SK-N-SH (cell line): ENCODE data around the gene TXNDC16. TPM values are rescaled to one million over a fixed set of nuclear protein-coding genes. Genes with fewer than 3 reads are reported as not detected.

ENCODE experiments used
- CTCF ChIA-PET: fragments of 300-600, 350-600 bp; formaldehyde crosslinking; extraction: SDS; loops from one replicate; lab custom pipeline; 2021; lab: Yijun Ruan, JAX
- POLR2A ChIA-PET: fragments of 350-600 bp; sonication (Branson Sonifier 250); formaldehyde crosslinking; extraction: SDS; loops from one replicate; lab custom pipeline; 2020; ENCODE audit warnings: antibody characterized with exemption, inconsistent platforms; lab: Yijun Ruan, JAX
- DNase-seq: peaks from one replicate; pipeline ENCODE4 v3.0.0; 2012
- H2AFZ ChIP-seq: fragments of 200-600 bp; sonication (generic); 2 replicates; pipeline ENCODE4 v1.8.1; 2016; ENCODE audit warnings: antibody characterized with exemption, mild to moderate bottlenecking, low read depth
- H3F3A ChIP-seq: fragments of 200-600 bp; sonication (generic); replicated peaks from 2 replicates; pipeline ENCODE3; 2016; ENCODE audit warnings: antibody characterized with exemption, mild to moderate bottlenecking; ENCODE audit not compliant: insufficient read depth
- H3K27ac ChIP-seq, 2 experiments: fragments of 200-500 bp in 1 of 2; fragments of 200-600 bp in 1 of 2; sonication (Bioruptor generic) in 1 of 2; sonication (generic), shearing (Covaris generic) in 1 of 2; 2 replicates each; pipeline versions ENCODE4 v1.5.1 to v1.6.1; 2014 to 2016; ENCODE audit warnings: low read depth in 2 of 2, inconsistent platforms in 1 of 2, low read length in 1 of 2, mild to moderate bottlenecking in 1 of 2, mixed read lengths in 1 of 2
- H3K27me3 ChIP-seq: fragments of 200-600 bp; sonication (generic), shearing (Covaris generic); 2 replicates; pipeline ENCODE4 v1.6.1; 2016; ENCODE audit warnings: mixed run types; ENCODE audit not compliant: insufficient read depth
- H3K36me3 ChIP-seq, 2 experiments: fragments of 200-500 bp in 1 of 2; fragments of 200-600 bp in 1 of 2; sonication (Bioruptor generic) in 1 of 2; sonication (generic) in 1 of 2; replicated peaks in 1 of 2; 2 replicates each; pipeline versions ENCODE3 to v1.5.1; 2014 to 2016; ENCODE audit warnings: low read length in 1 of 2, mild to moderate bottlenecking in 1 of 2; ENCODE audit not compliant: insufficient read depth in 2 of 2, control insufficient read depth in 1 of 2
- H3K4me1 ChIP-seq, 2 experiments: fragments of 200-500 bp in 1 of 2; fragments of 200-600 bp in 1 of 2; sonication (Bioruptor generic) in 1 of 2; sonication (generic), shearing (Covaris generic) in 1 of 2; 2 replicates each; pipeline versions ENCODE4 v1.5.1 to v1.6.1; 2014 to 2016; ENCODE audit warnings: low read depth in 1 of 2, low read length in 1 of 2, mixed run types in 1 of 2; ENCODE audit not compliant: insufficient read depth in 2 of 2, control insufficient read depth in 1 of 2
- H3K4me2 ChIP-seq: fragments of 200-600 bp; sonication (generic), shearing (Covaris generic); 2 replicates; pipeline ENCODE4 v1.6.1; 2017; ENCODE audit warnings: mixed run types
- H3K4me3 ChIP-seq, 2 experiments: fragments of 200-500 bp in 1 of 2; fragments of 200-600 bp in 1 of 2; sonication (Bioruptor generic) in 1 of 2; sonication (generic), shearing (Covaris generic) in 1 of 2; 2 replicates each; pipeline versions ENCODE4 v1.5.1 to v1.8.1; 2014 to 2016; ENCODE audit warnings: low read depth in 2 of 2, inconsistent platforms in 1 of 2, low read length in 1 of 2, mild to moderate bottlenecking in 1 of 2, mixed read lengths in 1 of 2, moderate library complexity in 1 of 2
- H3K79me2 ChIP-seq: fragments of 200-600 bp; sonication (generic); 2 replicates; pipeline ENCODE4 v1.8.1; 2017; ENCODE audit warnings: mild to moderate bottlenecking; ENCODE audit not compliant: insufficient read depth
- H3K9ac ChIP-seq: fragments of 200-600 bp; sonication (generic); 2 replicates; pipeline ENCODE4 v1.6.1; 2017; ENCODE audit warnings: mixed run types
- H3K9me2 ChIP-seq: fragments of 200-600 bp; sonication (generic); 2 replicates; pipeline ENCODE4 v1.6.1; 2017; ENCODE audit warnings: mixed run types
- H3K9me3 ChIP-seq: fragments of 200-600 bp; sonication (generic); 2 replicates; pipeline ENCODE4 v1.6.1; 2017; ENCODE audit warnings: mixed run types, mild to moderate bottlenecking, moderate library complexity
- H4K20me1 ChIP-seq: fragments of 200-600 bp; sonication (generic); 2 replicates; pipeline ENCODE4 v1.6.1; 2017; ENCODE audit warnings: mild to moderate bottlenecking, mixed run types; ENCODE audit not compliant: insufficient read depth
- ELF1 ChIP-seq: IDR thresholded peaks from 2 replicates; pipeline ENCODE4 v1.4.0; 2012
- EP300 ChIP-seq, 2 experiments: IDR thresholded peaks; 2 replicates each; pipeline versions ENCODE4 v1.4.0 to v1.6.1; 2012; ENCODE audit warnings: borderline replicate concordance in 1 of 2, low read depth in 1 of 2, low read length in 1 of 2
- FOSL2 ChIP-seq: IDR thresholded peaks from 2 replicates; pipeline ENCODE4 v1.4.0; 2012; ENCODE audit warnings: low read depth, mild to moderate bottlenecking, moderate library complexity, borderline replicate concordance
- IRF3 ChIP-seq: fragments of 150-350 bp; IDR thresholded peaks from 2 replicates; pipeline ENCODE4 v1.6.1; 2016; ENCODE audit warnings: mild to moderate bottlenecking, low read depth, low read length
- JUND ChIP-seq: IDR thresholded peaks from 2 replicates; pipeline ENCODE4 v1.4.0; 2012
- MAX ChIP-seq: IDR thresholded peaks from 2 replicates; pipeline ENCODE4 v1.4.0; 2012; ENCODE audit warnings: low read depth
- MEF2A ChIP-seq: IDR thresholded peaks from 2 replicates; pipeline ENCODE4 v1.4.0; 2012; ENCODE audit warnings: low read depth, borderline replicate concordance
- NFIC ChIP-seq: IDR thresholded peaks from 2 replicates; pipeline ENCODE4 v1.4.0; 2012; ENCODE audit warnings: borderline replicate concordance
- NRF1 ChIP-seq: IDR thresholded peaks from 2 replicates; pipeline ENCODE4 v1.6.1; 2012; ENCODE audit warnings: low read depth, mild to moderate bottlenecking, low read length
- PBX3 ChIP-seq: IDR thresholded peaks from 2 replicates; pipeline ENCODE4; 2012
- POLR2AphosphoS5 ChIP-seq: IDR thresholded peaks from 2 replicates; pipeline ENCODE4 v1.6.1; 2012; ENCODE audit warnings: low read depth, low read length
- RCOR1 ChIP-seq: fragments of 150-350 bp; IDR thresholded peaks from 2 replicates; pipeline ENCODE4 v1.6.1; 2017; ENCODE audit warnings: antibody characterized with exemption, low read length
- RFX5 ChIP-seq: IDR thresholded peaks from 2 replicates; pipeline ENCODE4 v1.6.1; 2012; ENCODE audit warnings: mild to moderate bottlenecking, improper control_type of control experiment, low read length
- SIN3A ChIP-seq: IDR thresholded peaks from 2 replicates; pipeline ENCODE4 v1.6.1; 2012; ENCODE audit warnings: low read depth, mild to moderate bottlenecking, low read length, moderate library complexity, borderline replicate concordance
- TAF1 ChIP-seq: IDR thresholded peaks from 2 replicates; pipeline ENCODE4 v1.6.1; 2012; ENCODE audit warnings: low read depth, mild to moderate bottlenecking, low read length, moderate library complexity, borderline replicate concordance
- USF2 ChIP-seq: fragments of 150-350 bp; IDR thresholded peaks from 2 replicates; pipeline ENCODE4 v1.6.1; 2017; ENCODE audit warnings: antibody characterized with exemption, low read length, low read depth, borderline replicate concordance
- YY1 ChIP-seq: IDR thresholded peaks from 2 replicates; pipeline ENCODE4 v1.4.0; 2012; ENCODE audit warnings: low read depth, mild to moderate bottlenecking
- WGBS: methylation state at CpG from one replicate; pipeline ENCODE4 v1.1.6; 2017; ENCODE audit warnings: low lambda C conversion rate; 5-methylcytosine and 5-hydroxymethylcytosine counted together
- polyA plus RNA-seq, 3 experiments: library from polyadenylated mRNA; depleted of rRNA; stranded (reverse); fragments of >200 nt; gene quantifications; 2 replicates each; pipeline ENCODE4 v1.2.3, GENCODE V29; 2012
- TF ChIP-seq, protein P1 (sequence below): IDR thresholded peaks from 2 replicates; pipeline ENCODE4 v1.4.0; 2012; ENCODE audit warnings: low read depth, borderline replicate concordance
- TF ChIP-seq, protein P2 (sequence below): fragments of 200-600 bp; sonication (generic); IDR thresholded peaks from 2 replicates; pipeline ENCODE4 v1.6.1; 2017; ENCODE audit warnings: antibody characterized with exemption, mild to moderate bottlenecking, moderate library complexity

The TXNDC16 gene
- polyA plus RNA-seq, 1 of the 3 experiments (the other 2 are of a cell fraction) = 0.95 TPM

- H3K9me3 ChIP-seq = peaks cover 9% of the 10 kb centered on the region; the same call in 1 of the 2 replicates
- 0 out of 2 replicates have a peak, but pooled peaks cover 3% of the 10 kb centered on the region for H3K9me2 ChIP-seq
- H3K27ac ChIP-seq = no peak overlapping the region
- POLR2A ChIA-PET = no interaction called here
- H2AFZ ChIP-seq = no peak overlapping the region
- no peak overlapping the region for H3K4me2 ChIP-seq
- H4K20me1 ChIP-seq = no peaks in the 10 kb centered on the region
- no peaks in the 10 kb centered on the region; a peak in 1 of 4 replicates for H3K4me1 ChIP-seq
- no peak for DNase-seq
- no peaks in the 10 kb centered on the region for H3K27me3 ChIP-seq
- H3K4me3 ChIP-seq = no peak overlapping the region
- TF ChIP-seq EP300 (IDR thresholded peaks at IDR 0.05; ENCODE audit: borderline replicate concordance in 1 of 2, low read depth in 1 of 2, low read length in 1 of 2) (no peak), RFX5 (no peak), MAX (no peak), TAF1 (no peak), MEF2A (no peak), JUND (no peak), USF2 (no peak), PBX3 (no peak), FOSL2 (no peak), RCOR1 (no peak), NFIC (no peak), POLR2AphosphoS5 (no peak), SIN3A (no peak), IRF3 (no peak), NRF1 (no peak), ELF1 (no peak), YY1 (no peak)
- TF ChIP-seq, protein P1, sequence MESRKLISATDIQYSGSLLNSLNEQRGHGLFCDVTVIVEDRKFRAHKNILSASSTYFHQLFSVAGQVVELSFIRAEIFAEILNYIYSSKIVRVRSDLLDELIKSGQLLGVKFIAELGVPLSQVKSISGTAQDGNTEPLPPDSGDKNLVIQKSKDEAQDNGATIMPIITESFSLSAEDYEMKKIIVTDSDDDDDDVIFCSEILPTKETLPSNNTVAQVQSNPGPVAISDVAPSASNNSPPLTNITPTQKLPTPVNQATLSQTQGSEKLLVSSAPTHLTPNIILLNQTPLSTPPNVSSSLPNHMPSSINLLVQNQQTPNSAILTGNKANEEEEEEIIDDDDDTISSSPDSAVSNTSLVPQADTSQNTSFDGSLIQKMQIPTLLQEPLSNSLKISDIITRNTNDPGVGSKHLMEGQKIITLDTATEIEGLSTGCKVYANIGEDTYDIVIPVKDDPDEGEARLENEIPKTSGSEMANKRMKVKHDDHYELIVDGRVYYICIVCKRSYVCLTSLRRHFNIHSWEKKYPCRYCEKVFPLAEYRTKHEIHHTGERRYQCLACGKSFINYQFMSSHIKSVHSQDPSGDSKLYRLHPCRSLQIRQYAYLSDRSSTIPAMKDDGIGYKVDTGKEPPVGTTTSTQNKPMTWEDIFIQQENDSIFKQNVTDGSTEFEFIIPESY = no peak
- TF ChIP-seq, protein P2, sequence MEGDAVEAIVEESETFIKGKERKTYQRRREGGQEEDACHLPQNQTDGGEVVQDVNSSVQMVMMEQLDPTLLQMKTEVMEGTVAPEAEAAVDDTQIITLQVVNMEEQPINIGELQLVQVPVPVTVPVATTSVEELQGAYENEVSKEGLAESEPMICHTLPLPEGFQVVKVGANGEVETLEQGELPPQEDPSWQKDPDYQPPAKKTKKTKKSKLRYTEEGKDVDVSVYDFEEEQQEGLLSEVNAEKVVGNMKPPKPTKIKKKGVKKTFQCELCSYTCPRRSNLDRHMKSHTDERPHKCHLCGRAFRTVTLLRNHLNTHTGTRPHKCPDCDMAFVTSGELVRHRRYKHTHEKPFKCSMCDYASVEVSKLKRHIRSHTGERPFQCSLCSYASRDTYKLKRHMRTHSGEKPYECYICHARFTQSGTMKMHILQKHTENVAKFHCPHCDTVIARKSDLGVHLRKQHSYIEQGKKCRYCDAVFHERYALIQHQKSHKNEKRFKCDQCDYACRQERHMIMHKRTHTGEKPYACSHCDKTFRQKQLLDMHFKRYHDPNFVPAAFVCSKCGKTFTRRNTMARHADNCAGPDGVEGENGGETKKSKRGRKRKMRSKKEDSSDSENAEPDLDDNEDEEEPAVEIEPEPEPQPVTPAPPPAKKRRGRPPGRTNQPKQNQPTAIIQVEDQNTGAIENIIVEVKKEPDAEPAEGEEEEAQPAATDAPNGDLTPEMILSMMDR = no peak
- WGBS = 88% methylated on average over 3 of the region's 3 CpGs
- no peak overlapping the region for H3K9ac ChIP-seq
- CTCF ChIA-PET = no interaction called here
- H3K79me2 ChIP-seq = no peaks in the 10 kb centered on the region
- no peaks in the 10 kb centered on the region for H3F3A ChIP-seq
- peaks cover 0 to 6% of the 10 kb centered on the region in 2 experiments for H3K36me3 ChIP-seq
Measured at GRCh38 chr14:52447236-52447635, 105.1 kb downstream of the TXNDC16 start.
